SU-DHL-6 (cell line): ENCODE results near the gene ISG20.

Experiments
- H2AFZ ChIP-seq: fragments of 200-600 bp; sonication (generic); 2 replicates; pipeline ENCODE4 v1.6.1; 2014; ENCODE audit warnings: low read depth, mild to moderate bottlenecking, moderate library complexity, mixed read lengths, antibody characterized with exemption, low read length; ENCODE audit not compliant: severe bottlenecking
- H3F3A ChIP-seq: fragments of 200-600 bp; shearing (Covaris generic); 2 replicates; pipeline ENCODE4 v1.6.0; 2016; ENCODE audit warnings: antibody characterized with exemption, mild to moderate bottlenecking; ENCODE audit not compliant: insufficient read depth
- H3K27ac ChIP-seq: fragments of 200-600 bp; sonication (generic); 2 replicates; pipeline ENCODE4 v1.5.1; 2016; ENCODE audit warnings: low read depth, mild to moderate bottlenecking, low read length, moderate library complexity, mixed read lengths
- H3K27me3 ChIP-seq: fragments of 200-600 bp; sonication (generic), shearing (Covaris generic); 2 replicates; pipeline ENCODE4 v1.6.0; 2014; ENCODE audit warnings: mild to moderate bottlenecking, low read length
- H3K36me3 ChIP-seq: fragments of 200-600 bp; sonication (generic); 2 replicates; pipeline ENCODE4 v1.6.1; 2014; ENCODE audit warnings: mild to moderate bottlenecking, low read length, mixed read lengths
- H3K4me2 ChIP-seq: fragments of 300-600, 200-600 bp; shearing (Covaris generic), sonication (generic); 2 replicates; pipeline ENCODE4 v1.6.0; 2014; ENCODE audit warnings: low read length, low read depth, mild to moderate bottlenecking; ENCODE audit not compliant: poor library complexity, severe bottlenecking
- H3K4me3 ChIP-seq: fragments of 200-600 bp; sonication (generic); 2 replicates; pipeline ENCODE4 v1.5.1; 2014; ENCODE audit warnings: antibody characterized with exemption, low read length, mild to moderate bottlenecking, mixed read lengths; ENCODE audit not compliant: insufficient read depth, poor library complexity, severe bottlenecking
- H3K79me2 ChIP-seq: fragments of 200-600 bp; sonication (generic); 2 replicates; pipeline ENCODE4 v1.6.1; 2014; ENCODE audit warnings: mild to moderate bottlenecking, low read length, moderate library complexity; ENCODE audit not compliant: insufficient read depth
- H3K9ac ChIP-seq: fragments of 200-600 bp; sonication (generic); 2 replicates; pipeline ENCODE4 v1.7.0; 2014; ENCODE audit warnings: mild to moderate bottlenecking, low read length
- H3K9me2 ChIP-seq: fragments of 200-600 bp; sonication (generic); replicated peaks from 2 replicates; pipeline ENCODE4 v1.6.1; 2014; ENCODE audit warnings: low read length; ENCODE audit not compliant: insufficient read depth
- H3K9me3 ChIP-seq: fragments of 200-600 bp; sonication (generic); 2 replicates; pipeline ENCODE4 v1.6.1; 2014; ENCODE audit warnings: low read length, mixed read lengths; ENCODE audit not compliant: insufficient read depth
- H4K20me1 ChIP-seq: fragments of 200-600 bp; sonication (generic); 2 replicates; pipeline ENCODE4 v1.6.1; 2014; ENCODE audit warnings: low read depth, mild to moderate bottlenecking, antibody characterized with exemption, low read length, moderate library complexity, mixed read lengths
- EZH2phosphoT487 ChIP-seq: fragments of 200-600 bp; sonication (generic), shearing (Covaris generic); conservative IDR thresholded peaks from 2 replicates; pipeline ENCODE4 v1.6.1; 2018; ENCODE audit warnings: mild to moderate bottlenecking, antibody characterized with exemption, low read length, moderate library complexity, mixed read lengths
- TF ChIP-seq, protein P1 (sequence below): fragments of 200-600 bp; sonication (generic); IDR thresholded peaks from one replicate; pipeline ENCODE4 v1.5.1; 2017; ENCODE audit warnings: antibody characterized with exemption, mild to moderate bottlenecking, low read length, moderate library complexity; ENCODE audit not compliant: insufficient read depth, poor library complexity, severe bottlenecking

The ISG20 gene

DNA sequence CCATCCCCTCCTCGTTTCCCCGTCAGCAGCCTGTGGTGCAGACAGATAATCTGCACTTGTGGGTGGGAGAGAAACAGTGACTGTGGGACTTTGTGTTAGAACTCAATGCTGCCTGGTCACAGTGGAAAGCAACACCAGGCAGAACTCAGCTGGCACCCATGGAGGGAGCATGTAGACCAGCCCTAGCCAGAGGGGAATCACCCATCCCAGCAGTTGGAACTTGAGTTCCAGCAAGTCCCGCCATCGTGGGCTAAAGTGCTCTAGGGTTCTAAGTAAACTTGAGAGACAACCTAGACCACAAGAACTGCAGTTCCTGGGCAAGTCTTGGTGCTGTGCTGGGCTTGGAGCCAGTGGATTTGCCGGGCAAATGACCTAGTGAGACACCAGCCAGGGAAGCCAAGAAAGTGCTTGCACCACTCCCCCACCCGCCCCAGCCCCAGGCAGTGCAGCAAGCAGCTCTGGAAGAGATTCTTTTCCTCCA, 24.4 kb downstream of the ISG20 start:
- H4K20me1 ChIP-seq: no peaks in the 10 kb centered on the region
- no peaks in the 10 kb centered on the region for H3K36me3 ChIP-seq
- H3K9me3 ChIP-seq: no peaks in the 10 kb centered on the region
- no peak overlapping the region for H3K27ac ChIP-seq
- H3K4me2 ChIP-seq: no peak overlapping the region
- no peak overlapping the region for H2AFZ ChIP-seq
- no peak overlapping the region for H3K4me3 ChIP-seq
- TF ChIP-seq, protein P1, sequence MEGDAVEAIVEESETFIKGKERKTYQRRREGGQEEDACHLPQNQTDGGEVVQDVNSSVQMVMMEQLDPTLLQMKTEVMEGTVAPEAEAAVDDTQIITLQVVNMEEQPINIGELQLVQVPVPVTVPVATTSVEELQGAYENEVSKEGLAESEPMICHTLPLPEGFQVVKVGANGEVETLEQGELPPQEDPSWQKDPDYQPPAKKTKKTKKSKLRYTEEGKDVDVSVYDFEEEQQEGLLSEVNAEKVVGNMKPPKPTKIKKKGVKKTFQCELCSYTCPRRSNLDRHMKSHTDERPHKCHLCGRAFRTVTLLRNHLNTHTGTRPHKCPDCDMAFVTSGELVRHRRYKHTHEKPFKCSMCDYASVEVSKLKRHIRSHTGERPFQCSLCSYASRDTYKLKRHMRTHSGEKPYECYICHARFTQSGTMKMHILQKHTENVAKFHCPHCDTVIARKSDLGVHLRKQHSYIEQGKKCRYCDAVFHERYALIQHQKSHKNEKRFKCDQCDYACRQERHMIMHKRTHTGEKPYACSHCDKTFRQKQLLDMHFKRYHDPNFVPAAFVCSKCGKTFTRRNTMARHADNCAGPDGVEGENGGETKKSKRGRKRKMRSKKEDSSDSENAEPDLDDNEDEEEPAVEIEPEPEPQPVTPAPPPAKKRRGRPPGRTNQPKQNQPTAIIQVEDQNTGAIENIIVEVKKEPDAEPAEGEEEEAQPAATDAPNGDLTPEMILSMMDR: no peak
- TF ChIP-seq EZH2phosphoT487: no peak
- H3K9ac ChIP-seq: no peak overlapping the region
- H3K27me3 ChIP-seq: no peaks in the 10 kb centered on the region
- no peaks in the 10 kb centered on the region for H3K79me2 ChIP-seq
- no peaks in the 10 kb centered on the region for H3F3A ChIP-seq
- no peaks in the 10 kb centered on the region for H3K9me2 ChIP-seq

DNA sequence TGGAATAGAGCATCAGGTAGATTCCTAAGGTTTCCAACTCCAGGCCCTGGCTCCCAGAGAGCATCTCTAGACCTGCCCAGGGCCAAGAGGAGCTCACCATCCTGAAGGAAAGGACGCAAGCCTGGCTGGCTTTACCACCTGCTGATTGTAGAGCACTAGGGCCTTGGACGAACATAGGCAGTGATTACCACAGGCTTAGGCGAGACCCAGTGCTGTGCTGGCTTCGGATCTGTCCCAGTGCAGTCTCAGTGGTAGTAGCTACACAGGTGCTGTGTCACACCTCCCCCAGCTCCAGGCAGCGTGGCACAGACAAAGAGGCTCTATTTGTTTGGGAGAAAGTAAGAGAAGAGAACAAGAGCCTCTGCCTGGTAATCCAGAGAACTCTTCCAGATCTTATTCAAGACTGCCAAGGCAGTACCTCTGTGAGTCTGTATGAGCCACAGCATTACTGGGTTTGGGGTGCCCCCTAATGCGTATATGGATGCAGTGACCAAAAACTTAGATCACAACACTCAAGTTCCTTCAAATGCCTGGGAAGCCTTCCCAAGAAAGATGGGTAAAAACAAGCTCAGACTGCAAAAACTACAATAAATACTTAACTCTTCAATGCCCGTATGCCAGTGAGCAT, 25.4 kb downstream of the ISG20 start:
- Histone ChIP-seq H3K79me2 (no peaks in the 10 kb centered on the region), H4K20me1 (no peaks in the 10 kb centered on the region), H3K9ac (no peak overlapping the region), H3K9me3 (no peaks in the 10 kb centered on the region), H3K4me2 (no peak overlapping the region), H2AFZ (no peak overlapping the region), H3K4me3 (no peak overlapping the region), H3K36me3 (no peaks in the 10 kb centered on the region), H3K27me3 (no peaks in the 10 kb centered on the region), H3K27ac (no peak overlapping the region), H3K9me2 (no peaks in the 10 kb centered on the region), H3F3A (no peaks in the 10 kb centered on the region)
- no peak for TF ChIP-seq EZH2phosphoT487
- TF ChIP-seq, protein P1: no peak

DNA sequence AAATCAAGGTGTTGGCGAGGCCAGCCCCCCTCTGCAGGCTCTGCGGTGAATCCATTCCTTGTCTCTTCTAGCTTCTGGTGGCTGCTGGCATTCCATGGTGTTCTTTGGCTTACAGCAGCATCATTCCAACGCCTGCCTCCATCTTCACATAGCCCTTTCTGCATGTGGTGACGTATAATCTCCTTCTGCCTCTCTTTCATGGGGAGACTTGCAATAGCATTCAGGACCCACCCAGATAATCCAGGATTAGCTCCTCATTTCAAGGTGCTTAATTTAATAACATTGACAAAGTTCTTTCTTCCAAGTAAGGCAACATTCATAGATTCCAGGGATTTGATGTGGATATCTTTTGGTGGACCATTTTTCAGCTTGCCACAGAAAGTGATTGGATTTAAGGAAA, 35.8 kb downstream of the ISG20 start:
- H3F3A ChIP-seq: no peaks in the 10 kb centered on the region
- H3K27me3 ChIP-seq: no peaks in the 10 kb centered on the region
- no peaks in the 10 kb centered on the region for H4K20me1 ChIP-seq
- no peaks in the 10 kb centered on the region for H3K36me3 ChIP-seq
- H2AFZ ChIP-seq: no peak overlapping the region
- H3K79me2 ChIP-seq: no peaks in the 10 kb centered on the region
- TF ChIP-seq, protein P1: no peak
- no peak for TF ChIP-seq EZH2phosphoT487
- H3K27ac ChIP-seq: no peak overlapping the region
- H3K9ac ChIP-seq: no peak overlapping the region
- no peaks in the 10 kb centered on the region for H3K9me3 ChIP-seq
- no peak overlapping the region for H3K4me2 ChIP-seq
- H3K4me3 ChIP-seq: no peak overlapping the region
- H3K9me2 ChIP-seq: no peaks in the 10 kb centered on the region

DNA sequence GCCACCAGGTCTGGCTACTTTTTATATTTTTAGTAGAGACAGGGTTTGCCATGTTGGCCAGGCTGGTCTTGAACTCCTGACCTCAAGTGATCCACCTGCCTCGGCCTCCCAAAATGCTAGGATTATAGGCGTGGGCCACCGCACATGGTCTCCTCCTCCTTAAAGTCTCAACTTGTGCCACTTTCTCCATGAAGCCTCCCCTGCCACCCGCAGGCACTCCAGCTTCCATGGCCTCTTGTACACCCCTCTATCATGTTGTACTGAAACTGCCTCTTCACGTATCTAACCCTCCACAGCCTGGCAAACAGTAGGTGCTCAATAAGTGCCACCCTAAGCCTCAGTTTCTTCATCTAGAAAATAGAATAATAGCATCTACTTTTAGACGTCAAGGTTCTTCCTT, 39.9 kb downstream of the ISG20 start:
- Histone ChIP-seq H3K9ac (no peak overlapping the region), H3K9me2 (no peaks in the 10 kb centered on the region), H3K79me2 (no peaks in the 10 kb centered on the region), H3K27me3 (no peaks in the 10 kb centered on the region), H3F3A (no peaks in the 10 kb centered on the region), H3K36me3 (no peaks in the 10 kb centered on the region), H3K4me3 (no peak overlapping the region), H2AFZ (no peak overlapping the region), H4K20me1 (no peaks in the 10 kb centered on the region), H3K27ac (no peak overlapping the region), H3K4me2 (no peak overlapping the region), H3K9me3 (no peaks in the 10 kb centered on the region)
- TF ChIP-seq, protein P1: no peak
- TF ChIP-seq EZH2phosphoT487: no peak
